GM19397 (cell line): ENCODE results near the gene TNKS1BP1.

ENCODE experiments used
- ATAC-seq: cut with Tn5 transposase; IDR thresholded peaks from one replicate; pipeline ENCODE4 v1.9.1; 2021; ENCODE audit warnings: mild to moderate bottlenecking, moderate library complexity; ENCODE audit not compliant: unreplicated experiment

TNKS1BP1 gene

GRCh38 chr11:57332694-57333440 is 8.1 kb upstream of the TNKS1BP1 start:
- ATAC-seq = no peak

DNA sequence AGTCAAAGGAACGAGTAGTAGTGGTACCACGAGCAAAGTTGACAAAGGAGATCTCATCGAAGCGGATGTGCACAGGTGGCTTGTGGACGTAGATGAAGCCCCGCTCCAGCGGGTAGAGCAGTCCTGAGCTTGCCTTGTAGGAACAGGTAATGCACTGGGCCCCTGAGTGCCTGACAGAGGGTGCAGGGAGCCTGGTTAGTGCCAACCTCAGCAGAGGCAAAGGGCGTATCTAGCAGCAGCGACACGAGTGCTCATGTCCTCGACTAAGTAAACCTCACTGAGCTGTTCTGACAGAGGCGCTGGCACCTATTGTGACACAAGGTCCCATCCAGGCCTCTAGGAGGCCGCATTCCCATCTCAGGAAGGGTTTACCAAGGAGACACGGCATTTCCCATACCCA is 7.0 kb upstream of the TNKS1BP1 start:
- no peak for ATAC-seq

DNA sequence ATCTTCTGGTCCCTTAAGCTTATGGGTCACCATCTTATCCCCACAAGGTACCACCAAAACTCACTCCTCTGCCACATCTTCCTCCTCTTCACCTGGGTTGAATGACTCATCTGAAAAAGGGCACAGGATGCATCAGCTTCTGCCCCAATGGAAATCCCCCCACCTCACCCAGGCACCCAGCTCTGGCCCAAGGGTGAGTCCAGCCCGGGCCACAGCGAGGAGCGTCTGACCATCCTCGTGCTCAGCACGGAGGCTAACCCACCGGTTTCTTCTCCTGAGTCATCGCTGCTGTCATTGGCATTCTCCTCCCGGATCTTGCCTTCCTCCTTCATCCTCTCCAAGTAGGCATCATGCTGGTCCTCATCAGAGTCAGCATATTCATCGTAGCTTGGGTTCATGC is 5.3 kb upstream of the TNKS1BP1 start:
- ATAC-seq = no peak

DNA sequence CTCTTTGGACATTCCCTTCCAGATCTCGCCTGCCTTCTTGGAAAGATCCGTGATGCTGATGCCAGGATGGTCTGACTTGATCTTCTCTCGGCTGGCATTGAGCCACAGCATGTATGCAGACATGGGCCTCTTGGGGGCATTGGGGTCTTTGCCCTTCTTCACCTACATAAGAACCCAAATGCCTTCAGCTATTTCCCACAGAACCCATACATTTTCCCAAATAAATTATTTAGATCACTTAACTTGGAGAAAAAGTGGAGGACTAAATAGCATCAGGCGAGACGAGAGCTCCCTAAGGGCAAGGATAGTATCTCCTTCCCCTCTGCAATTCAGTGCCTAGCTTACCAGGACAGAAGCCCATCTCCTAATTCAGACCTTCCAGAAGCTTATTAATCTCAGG is 3.0 kb upstream of the TNKS1BP1 start:
- ATAC-seq = no peak

GRCh38 chr11:57325735-57326048 is 940 bp upstream of the TNKS1BP1 start:
- no peak for ATAC-seq

DNA sequence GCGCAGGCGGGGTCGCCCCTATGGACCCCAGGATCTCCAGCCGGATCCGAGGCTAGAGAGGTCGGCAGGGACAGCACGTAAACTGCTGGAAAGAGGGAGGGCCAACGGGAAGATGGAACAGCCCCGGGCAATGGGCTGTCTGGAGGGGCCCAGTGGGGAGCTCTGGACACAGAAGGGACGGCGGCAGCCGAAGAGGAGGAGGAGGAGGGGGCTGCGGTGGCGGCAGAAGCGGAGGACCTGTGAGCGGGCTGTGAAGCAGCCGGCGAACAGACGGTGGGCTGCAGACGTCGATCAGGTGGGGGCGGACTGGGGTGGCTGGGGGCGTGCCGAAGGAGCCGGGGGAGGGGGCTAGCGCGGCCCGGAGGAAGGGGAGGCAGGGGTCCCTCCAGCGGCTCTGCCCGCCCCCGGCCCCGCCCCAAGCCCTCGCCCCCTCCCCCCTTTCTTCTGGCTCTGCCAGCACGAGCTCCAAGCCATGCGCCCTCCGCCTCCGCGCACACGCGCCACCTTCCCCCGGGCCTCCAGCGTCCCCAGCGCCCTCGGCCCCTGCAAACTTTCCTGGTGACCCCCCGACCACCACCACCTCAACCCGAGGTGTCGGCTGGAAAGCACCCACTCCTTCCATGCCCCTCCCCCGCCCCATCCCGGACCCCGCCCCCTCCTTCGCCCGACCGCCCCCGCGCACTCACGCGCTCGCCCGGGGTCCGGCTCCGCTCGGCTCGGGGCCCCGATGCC is 432 bp downstream of the TNKS1BP1 start:
- no peak for ATAC-seq

DNA sequence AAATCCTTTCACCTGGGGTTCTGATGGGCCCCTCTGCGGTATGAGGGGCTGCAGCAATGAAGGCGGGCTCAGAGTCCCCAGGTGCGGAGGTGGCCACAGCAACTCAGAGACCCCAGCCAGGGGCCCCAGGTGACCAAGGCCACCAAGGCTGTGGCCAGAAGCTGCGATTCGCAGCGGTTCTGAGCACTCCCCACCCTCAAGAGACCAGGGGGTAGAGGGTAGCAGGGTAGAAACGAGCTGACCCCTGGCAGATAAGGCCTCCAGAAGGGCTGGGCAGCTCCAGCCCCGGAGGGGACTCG is 948 bp downstream of the TNKS1BP1 start:
- no peak for ATAC-seq

DNA sequence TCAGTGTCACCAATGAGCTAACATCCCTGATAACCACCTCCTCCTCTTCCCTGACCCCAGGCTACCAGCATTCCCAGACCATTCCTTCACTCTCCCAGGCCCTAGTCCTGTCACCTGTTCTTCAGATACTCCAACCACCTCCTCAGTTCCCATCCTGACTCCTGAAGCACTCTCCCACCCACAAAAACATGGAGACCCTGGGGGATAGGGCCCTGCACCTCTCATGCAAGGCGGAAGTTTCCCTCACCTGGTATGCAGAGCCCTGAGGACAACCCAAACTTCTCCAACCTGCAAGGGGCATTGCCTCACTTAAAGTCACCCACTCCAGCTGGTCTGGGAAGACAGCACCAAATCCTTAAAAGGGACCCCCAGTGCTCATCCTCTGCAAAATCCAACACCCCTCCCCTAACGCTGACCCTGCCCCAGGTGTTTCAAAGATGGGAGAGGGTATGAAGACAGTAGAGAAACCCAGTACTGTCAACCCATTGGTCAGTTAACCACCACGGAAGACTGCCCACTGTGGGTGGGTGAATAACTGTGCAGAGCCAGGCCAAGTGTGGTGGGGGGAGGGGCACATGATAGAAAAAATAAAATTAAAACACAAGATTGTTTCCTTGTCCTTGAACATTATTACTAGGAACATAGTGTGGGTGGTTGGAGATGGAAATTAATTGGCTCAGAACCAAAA is 1.4 kb downstream of the TNKS1BP1 start:
- no peak for ATAC-seq

GRCh38 chr11:57322256-57323166 is 2.2 kb downstream of the TNKS1BP1 start:
- ATAC-seq = no peak

GRCh38 chr11:57321388-57322255 is 3.1 kb downstream of the TNKS1BP1 start:
- ATAC-seq = no peak

DNA sequence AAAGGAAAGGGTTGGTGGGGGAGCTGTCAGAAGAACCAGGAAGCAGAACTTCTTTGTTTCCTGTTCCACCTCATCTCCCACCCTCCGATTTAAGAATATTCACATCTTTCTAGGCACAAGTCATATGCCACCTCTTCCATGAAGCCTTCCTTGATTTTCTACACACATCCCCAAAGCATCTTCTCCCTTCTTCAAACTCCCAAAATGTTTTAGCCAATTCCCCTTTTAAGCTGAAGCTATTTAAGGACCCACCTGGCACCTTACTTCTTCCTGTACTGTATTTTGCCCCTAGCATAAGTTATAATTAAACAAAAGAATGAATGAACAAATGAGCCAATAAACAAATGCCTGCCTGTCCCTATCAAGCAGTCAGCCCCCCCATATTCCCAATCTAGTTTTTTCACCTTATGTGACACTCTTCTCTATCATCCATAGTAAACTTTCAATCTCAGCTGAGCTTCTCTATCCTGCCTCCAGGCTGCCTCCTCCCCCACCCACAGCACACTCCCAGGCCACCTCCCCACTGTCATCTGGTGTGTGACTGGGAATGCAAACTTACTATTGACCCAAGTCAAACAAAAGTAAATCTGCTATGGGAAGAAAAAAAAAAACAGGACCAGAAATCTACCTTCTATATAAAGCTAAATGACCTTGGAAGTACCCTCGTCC is 3.9 kb downstream of the TNKS1BP1 start:
- ATAC-seq = no peak

DNA sequence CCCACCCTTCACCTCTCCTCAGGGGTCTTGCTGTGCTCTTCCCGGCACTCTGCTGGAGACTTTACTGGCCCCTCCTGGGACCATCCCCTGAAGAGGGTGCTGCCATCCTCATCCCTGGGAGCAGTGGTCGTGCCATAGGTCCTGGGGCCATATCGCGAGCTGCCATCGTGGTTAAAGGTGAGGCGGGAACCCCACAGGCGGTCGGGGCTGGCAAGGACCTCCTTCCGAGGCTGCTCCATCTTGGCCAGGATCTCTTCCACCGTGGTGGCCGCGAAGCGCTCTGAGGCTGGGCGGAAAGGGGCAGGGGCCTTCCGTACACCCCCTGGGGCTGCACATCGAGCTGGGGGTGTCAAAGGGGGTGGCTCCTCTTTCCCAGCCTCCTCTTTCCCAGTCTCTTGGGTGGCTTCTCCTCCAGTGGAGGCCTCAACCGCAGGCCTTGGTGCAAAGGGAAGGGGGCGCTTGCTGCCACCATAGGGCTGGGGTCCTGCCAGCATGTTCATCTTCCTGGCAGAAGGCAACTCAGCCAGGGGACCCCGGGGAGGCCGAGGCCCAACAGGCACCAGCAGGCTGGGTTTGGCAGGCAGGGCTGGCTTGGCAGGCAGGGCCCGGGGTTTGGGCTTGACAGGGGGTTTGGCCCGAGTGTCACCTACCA is 4.6 kb downstream of the TNKS1BP1 start:
- ATAC-seq = no peak

GRCh38 chr11:57318178-57318577 is 6.6 kb downstream of the TNKS1BP1 start:
- no peak for ATAC-seq

DNA sequence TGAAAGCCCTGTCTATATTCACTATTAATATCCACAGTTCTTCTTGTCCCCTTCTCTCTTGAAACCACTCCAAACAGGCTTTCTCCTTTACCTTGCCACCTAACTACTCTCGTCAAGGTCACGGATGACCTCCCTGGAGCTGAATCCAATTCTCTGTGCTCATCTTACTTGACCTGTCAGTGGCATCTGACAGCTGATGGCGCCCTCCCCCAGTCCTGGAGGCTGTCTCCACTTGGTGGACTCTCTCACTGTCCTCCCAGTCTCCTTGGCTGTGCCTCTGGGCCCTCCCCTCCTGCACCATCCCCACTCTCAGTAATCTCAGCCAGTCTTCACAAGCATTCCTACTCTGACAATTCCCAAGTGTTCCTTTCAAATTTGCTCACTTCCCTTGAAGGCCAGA is 8.7 kb downstream of the TNKS1BP1 start:
- ATAC-seq = no peak

GRCh38 chr11:57315491-57315890 is 9.3 kb downstream of the TNKS1BP1 start:
- ATAC-seq = no peak

DNA sequence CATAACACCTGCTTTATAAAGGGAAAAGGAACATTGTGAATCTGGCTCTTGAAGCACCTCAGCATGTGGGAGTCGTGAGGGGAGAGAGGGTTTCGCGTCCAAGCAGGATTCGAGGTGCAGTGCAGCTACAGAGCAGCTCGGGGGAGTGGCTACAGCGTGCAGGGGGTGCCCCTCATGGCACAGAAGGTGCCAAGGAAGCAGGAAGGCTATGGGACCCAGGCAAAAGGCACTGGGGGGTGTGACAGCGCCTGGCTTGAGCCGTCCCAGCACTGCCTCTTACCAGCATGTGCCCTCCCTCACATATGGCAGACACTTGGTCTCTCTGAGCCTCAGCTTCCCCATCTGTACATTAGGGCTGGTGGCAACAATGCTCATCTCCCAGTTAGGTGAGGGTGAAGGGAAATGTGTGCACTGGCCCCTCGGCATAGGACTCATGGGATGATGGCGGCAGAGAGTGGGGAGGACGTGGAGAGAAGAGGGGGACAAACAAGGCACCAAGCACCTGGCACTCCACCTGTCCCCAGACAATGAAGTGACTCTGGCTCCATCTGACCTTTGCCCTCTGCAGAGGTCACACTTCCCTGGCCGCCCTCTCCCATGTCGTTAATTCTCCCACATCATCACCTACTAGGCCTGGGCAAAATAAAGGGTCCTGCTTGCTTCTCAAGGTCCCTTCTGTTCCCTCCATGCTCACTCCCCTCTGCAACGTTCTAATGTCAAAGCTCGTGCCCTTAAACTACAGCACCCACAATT is 10.4 kb downstream of the TNKS1BP1 start:
- no peak for ATAC-seq

- no peak for ATAC-seq
Measured at GRCh38 chr11:57313788-57314135, 11.0 kb downstream of the TNKS1BP1 start.

- ATAC-seq = no peak
Measured at GRCh38 chr11:57313071-57313787, 11.5 kb downstream of the TNKS1BP1 start.
